Erythroblast (primary cell): ENCODE measurements around the gene CRACR2A.

Source experiments
- GATA1 ChIP-seq: IDR thresholded peaks from 2 replicates; pipeline ENCODE4 v1.6.1; 2011; ENCODE audit warnings: low read depth, mild to moderate bottlenecking, control low read depth, low read length, moderate library complexity
- POLR2A ChIP-seq: IDR thresholded peaks from 2 replicates; pipeline ENCODE4 v1.6.1; 2011; ENCODE audit warnings: mild to moderate bottlenecking, low read length

GRCh38 chr12:3597526-3598210, 155.2 kb downstream of the CRACR2A start:
- TF ChIP-seq POLR2A (no peak), GATA1 (no peak)
